ENCODE data around the gene DOCK2.

Gene DOCK2

GRCh38 chr5:169874621-169875020, 237.5 kb downstream of the DOCK2 start:
- no peak for DNase-seq

- no peak for DNase-seq
Observed at GRCh38 chr5:169875091-169875728, 238.1 kb downstream of the DOCK2 start.

- DNase-seq, result no peak
Observed at GRCh38 chr5:169875731-169876130, 238.7 kb downstream of the DOCK2 start.

- DNase-seq, result no peak
Observed at GRCh38 chr5:169876386-169876785, 239.3 kb downstream of the DOCK2 start.

- no peak for DNase-seq
Observed at GRCh38 chr5:169880012-169880663, 243.1 kb downstream of the DOCK2 start.

GRCh38 chr5:169880785-169881184, 243.7 kb downstream of the DOCK2 start:
- DNase-seq, result no peak

- DNase-seq, result no peak
Observed at GRCh38 chr5:169881702-169882303, 244.7 kb downstream of the DOCK2 start.

- DNase-seq, result no peak
Observed at GRCh38 chr5:169886033-169886432, 249.0 kb downstream of the DOCK2 start.

- DNase-seq, result no peak
Observed at GRCh38 chr5:169886677-169887076, 249.6 kb downstream of the DOCK2 start.

GRCh38 chr5:169889572-169889971, 252.5 kb downstream of the DOCK2 start:
- no peak for DNase-seq

GRCh38 chr5:169893010-169893409, 255.9 kb downstream of the DOCK2 start:
- DNase-seq, result no peak

GRCh38 chr5:169893571-169893970, 256.5 kb downstream of the DOCK2 start:
- DNase-seq, result no peak

- no peak for DNase-seq
Observed at GRCh38 chr5:169895926-169896325, 258.9 kb downstream of the DOCK2 start.

GRCh38 chr5:169897481-169897880, 260.4 kb downstream of the DOCK2 start:
- no peak for DNase-seq

- no peak for DNase-seq
Observed at GRCh38 chr5:169901896-169902295, 264.8 kb downstream of the DOCK2 start.

- DNase-seq, result no peak
Observed at GRCh38 chr5:169904059-169904458, 267.0 kb downstream of the DOCK2 start.

GRCh38 chr5:169904508-169904907, 267.4 kb downstream of the DOCK2 start:
- DNase-seq, result no peak

GRCh38 chr5:169905017-169905416, 267.9 kb downstream of the DOCK2 start:
- DNase-seq, result no peak

GRCh38 chr5:169906745-169907649, 269.9 kb downstream of the DOCK2 start:
- DNase-seq, result no peak

- DNase-seq, result no peak
Observed at GRCh38 chr5:169908864-169909263, 271.8 kb downstream of the DOCK2 start.

GRCh38 chr5:169909945-169910344, 272.9 kb downstream of the DOCK2 start:
- no peak for DNase-seq

- no peak for DNase-seq
Observed at GRCh38 chr5:169910393-169910792, 273.3 kb downstream of the DOCK2 start.

- DNase-seq, result no peak
Observed at GRCh38 chr5:169911448-169912212, 274.6 kb downstream of the DOCK2 start.

Data from stimulated activated CD4-positive, alpha-beta T cell treated with anti-CD3 and anti-CD28 coated beads, Interleukin-12 subunit alpha, Interleukin-12 subunit beta, amount 100 ng/mL, for 4 hours (primary cell).